GM12864 (cell line): ENCODE data around the gene DYNC1I1.

Experiments used
- DNase-seq: peaks from one replicate; pipeline ENCODE4 v3.0.0-alpha.2; 2011; ENCODE audit warnings: low read depth
- H3K4me3 ChIP-seq: 2 replicates; pipeline ENCODE4 v1.5.1; 2011; ENCODE audit warnings: mild to moderate bottlenecking, low read depth, low read length, control low read depth
- TF ChIP-seq, protein P1 (sequence below): IDR thresholded peaks from 2 replicates; pipeline ENCODE4 v1.5.1; 2011; ENCODE audit warnings: low read depth, mild to moderate bottlenecking, moderate library complexity, low read length, control low read depth, inconsistent platforms; ENCODE audit errors: missing control alignments

DYNC1I1 gene

GRCh38 chr7:95963446-95963990 is 191.2 kb downstream of the DYNC1I1 start:
- no peak overlapping the region for H3K4me3 ChIP-seq
- DNase-seq, result no peak
- TF ChIP-seq, protein P1, sequence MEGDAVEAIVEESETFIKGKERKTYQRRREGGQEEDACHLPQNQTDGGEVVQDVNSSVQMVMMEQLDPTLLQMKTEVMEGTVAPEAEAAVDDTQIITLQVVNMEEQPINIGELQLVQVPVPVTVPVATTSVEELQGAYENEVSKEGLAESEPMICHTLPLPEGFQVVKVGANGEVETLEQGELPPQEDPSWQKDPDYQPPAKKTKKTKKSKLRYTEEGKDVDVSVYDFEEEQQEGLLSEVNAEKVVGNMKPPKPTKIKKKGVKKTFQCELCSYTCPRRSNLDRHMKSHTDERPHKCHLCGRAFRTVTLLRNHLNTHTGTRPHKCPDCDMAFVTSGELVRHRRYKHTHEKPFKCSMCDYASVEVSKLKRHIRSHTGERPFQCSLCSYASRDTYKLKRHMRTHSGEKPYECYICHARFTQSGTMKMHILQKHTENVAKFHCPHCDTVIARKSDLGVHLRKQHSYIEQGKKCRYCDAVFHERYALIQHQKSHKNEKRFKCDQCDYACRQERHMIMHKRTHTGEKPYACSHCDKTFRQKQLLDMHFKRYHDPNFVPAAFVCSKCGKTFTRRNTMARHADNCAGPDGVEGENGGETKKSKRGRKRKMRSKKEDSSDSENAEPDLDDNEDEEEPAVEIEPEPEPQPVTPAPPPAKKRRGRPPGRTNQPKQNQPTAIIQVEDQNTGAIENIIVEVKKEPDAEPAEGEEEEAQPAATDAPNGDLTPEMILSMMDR, result no peak

DNA sequence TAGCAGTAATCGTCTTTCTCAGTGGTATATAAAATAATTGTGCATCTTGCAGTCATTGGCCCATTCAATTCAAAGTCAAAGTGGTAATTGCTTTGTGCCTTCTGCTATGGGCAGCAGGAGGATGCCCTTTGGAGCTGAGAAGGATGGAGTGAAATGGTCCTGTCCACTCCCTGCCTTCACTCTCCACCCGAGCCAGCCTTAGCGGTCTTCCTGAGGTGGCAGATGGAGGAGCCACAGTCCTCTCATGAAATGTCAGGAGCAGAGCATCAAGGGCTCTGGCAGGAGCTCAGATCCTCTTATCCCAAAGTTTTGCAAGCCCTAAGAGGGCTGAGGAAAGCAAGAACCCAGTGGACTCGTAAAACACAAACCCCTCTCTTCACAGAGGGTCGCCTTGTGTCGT is 199.4 kb downstream of the DYNC1I1 start:
- no peak overlapping the region for H3K4me3 ChIP-seq
- TF ChIP-seq, protein P1, result no peak
- no peak for DNase-seq

DNA sequence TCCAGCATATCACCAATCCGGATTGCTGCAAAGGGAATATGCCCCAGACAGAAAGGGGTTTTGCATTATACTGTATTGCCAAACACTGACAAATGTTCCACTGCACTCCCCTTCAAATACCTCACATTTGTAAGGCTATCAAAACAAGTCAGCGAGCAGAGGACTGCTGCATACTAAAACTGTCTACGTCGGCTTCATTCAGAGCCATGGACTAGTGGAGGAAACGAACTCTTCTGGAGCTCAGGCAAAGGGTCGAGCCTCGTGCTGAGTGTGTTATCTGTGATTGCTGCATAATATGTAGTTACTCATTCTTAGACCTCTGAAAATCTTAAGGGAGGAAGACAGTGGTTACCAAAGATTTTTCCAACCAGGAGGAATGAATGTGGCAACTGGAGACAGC is 200.2 kb downstream of the DYNC1I1 start:
- DNase-seq, result no peak
- TF ChIP-seq, protein P1, result no peak
- H3K4me3 ChIP-seq, result no peak overlapping the region

DNA sequence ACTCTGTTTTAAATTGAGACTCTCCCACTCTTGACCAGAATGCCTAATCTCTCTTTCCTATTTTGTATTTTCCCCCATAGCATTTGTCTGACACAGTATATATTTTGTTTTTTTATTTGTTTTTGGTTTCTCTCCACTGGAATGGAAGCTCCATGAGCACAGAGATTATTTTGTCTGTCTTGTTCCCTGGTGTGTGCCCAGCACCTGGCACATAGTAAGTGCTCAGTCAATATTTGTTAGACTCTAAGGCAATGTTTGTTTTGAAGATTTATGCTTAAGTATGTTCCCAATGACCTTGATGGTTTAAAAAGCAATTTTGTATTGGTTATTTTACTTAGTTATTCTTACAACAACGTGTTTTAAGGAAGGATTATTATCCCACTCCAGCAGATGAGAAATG is 201.8 kb downstream of the DYNC1I1 start:
- no peak for DNase-seq
- H3K4me3 ChIP-seq, result no peak overlapping the region
- TF ChIP-seq, protein P1, result no peak

GRCh38 chr7:95976369-95977060 is 204.2 kb downstream of the DYNC1I1 start:
- H3K4me3 ChIP-seq, result no peak overlapping the region
- TF ChIP-seq, protein P1, result no peak
- DNase-seq, result no peak

GRCh38 chr7:95977994-95978393 is 205.6 kb downstream of the DYNC1I1 start:
- no peak overlapping the region for H3K4me3 ChIP-seq
- DNase-seq, result no peak
- TF ChIP-seq, protein P1, result no peak

GRCh38 chr7:95980167-95980566 is 207.8 kb downstream of the DYNC1I1 start:
- TF ChIP-seq, protein P1, result no peak
- no peak for DNase-seq
- H3K4me3 ChIP-seq, result no peak overlapping the region
